Measurements from ENCODE around the gene HYAL2. TPM values are rescaled to one million over a fixed set of nuclear protein-coding genes. Genes with fewer than 3 reads are reported as not detected.

The HYAL2 gene
- total RNA-seq, 1 experiment from 2014 or later = 30.1 TPM

- H3K4me3 Mint-ChIP-seq (ENCODE audit: unreplicated experiment) = peak overlapping the region; percentile 61
Observed at GRCh38 chr3:50269977-50270413, 52.5 kb downstream of the HYAL2 start.

DNA sequence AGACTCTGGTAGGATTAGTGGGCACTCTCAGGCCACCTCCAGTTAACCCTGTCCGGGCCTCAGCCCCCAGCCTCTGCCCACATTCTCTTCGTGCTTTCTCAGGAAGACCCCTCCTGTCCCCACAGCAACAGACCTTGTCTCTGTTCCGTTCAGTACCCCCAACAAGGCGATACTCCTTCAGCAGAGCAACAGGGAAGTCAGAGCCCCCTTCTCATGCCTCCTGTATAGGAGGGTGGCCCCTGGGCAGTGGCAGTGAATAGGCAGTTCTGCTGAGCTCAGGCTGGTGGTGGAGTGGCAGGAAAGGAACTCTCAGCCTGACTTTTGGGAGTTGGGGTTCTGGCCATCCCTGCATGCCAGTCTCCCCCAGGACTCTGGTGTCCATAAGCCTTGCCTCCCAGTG lies 53.1 kb downstream of the HYAL2 start:
- Histone ChIP-seq H3K4me1 (peaks cover 76% of the 10 kb centered on the region), H3K27me3 (replicated peaks; ENCODE audit: control insufficient read depth, insufficient read depth, low read length) (no peaks in the 10 kb centered on the region), H3K4me3 (ENCODE audit: low read depth, low read length) (peak overlapping the region; percentile 33), H3K9me3 (no peaks in the 10 kb centered on the region), H3K36me3 (ENCODE audit: control insufficient read depth, insufficient read depth, low read length) (peaks cover under 1% of the 10 kb centered on the region)
- CTCF ChIA-PET = interaction anchor here (0.6 to 1.8 kb wide), 8 partner anchors 10 to 1562 kb away, joined by 3 to 10 read pairs (median 4); partner anchors contain the start of gene GNAI2
- H3K27me3 Mint-ChIP-seq (ENCODE audit: insufficient read depth, unreplicated experiment) = no peaks in the 10 kb centered on the region
- TSS peak; percentile 3 for BruUV-seq (replicated peaks)
- POLR2A ChIA-PET = interaction anchor here (0.6 to 1.0 kb wide), 3 partner anchors 10 to 68 kb away, joined by 3 to 6 read pairs (median 5); no protein-coding TSS in a partner anchor
- peaks cover 48% of the 10 kb centered on the region for H3K4me1 Mint-ChIP-seq (ENCODE audit: low read depth, unreplicated experiment)
- peak overlapping the region; percentile 61 for H3K4me3 Mint-ChIP-seq (ENCODE audit: unreplicated experiment)
- intact Hi-C loops (cut with micrococcal nuclease; ENCODE audit: unreplicated experiment) = no loop called here
- DNase-seq = no peak
- no peak for TF ChIP-seq CTCF (IDR thresholded peaks at IDR 0.05; ENCODE audit: insufficient read depth in 1 of 2, low read depth in 1 of 2, low read length in 1 of 2, severe bottlenecking in 1 of 2, unreplicated experiment in 1 of 2)
- H3K9me3 Mint-ChIP-seq (ENCODE audit: unreplicated experiment) = no peaks in the 10 kb centered on the region
- H3K27ac Mint-ChIP-seq (ENCODE audit: unreplicated experiment) = peak overlapping the region; percentile 53
- peaks cover 14% of the 10 kb centered on the region for H3K36me3 Mint-ChIP-seq (ENCODE audit: insufficient read depth, unreplicated experiment)

More at GRCh38 chr3:50269977-50270413, 52.5 kb downstream of the HYAL2 start:
- no peak for DNase-seq
- Mint-ChIP-seq H3K9me3 (ENCODE audit: unreplicated experiment) (no peaks in the 10 kb centered on the region), H3K27me3 (ENCODE audit: insufficient read depth, unreplicated experiment) (no peaks in the 10 kb centered on the region), H3K4me1 (ENCODE audit: low read depth, unreplicated experiment) (peaks cover 48% of the 10 kb centered on the region), H3K27ac (ENCODE audit: unreplicated experiment) (peak overlapping the region; percentile 53), H3K36me3 (ENCODE audit: insufficient read depth, unreplicated experiment) (peaks cover 9% of the 10 kb centered on the region)
- ChIA-PET POLR2A (interaction anchor here (0.6 kb wide), 2 partner anchors 10 to 44 kb away, joined by 3 to 5 read pairs; no protein-coding TSS in a partner anchor), CTCF (interaction anchor here (0.6 to 1.8 kb wide), 6 partner anchors 10 to 75 kb away, joined by 3 to 10 read pairs (median 3); partner anchors contain the start of genes HYAL3 and NAA80)
- BruUV-seq (replicated peaks) = no TSS peak
- H3K4me3 ChIP-seq (ENCODE audit: low read depth, low read length) = peak overlapping the region; percentile 33
- peaks cover 2% of the 10 kb centered on the region for H3K36me3 ChIP-seq (ENCODE audit: control insufficient read depth, insufficient read depth, low read length)
- TF ChIP-seq CTCF (IDR thresholded peaks at IDR 0.05; ENCODE audit: insufficient read depth in 1 of 2, low read depth in 1 of 2, low read length in 1 of 2, severe bottlenecking in 1 of 2, unreplicated experiment in 1 of 2) = no peak
- peaks cover 74% of the 10 kb centered on the region for H3K4me1 ChIP-seq
- no peaks in the 10 kb centered on the region for H3K27me3 ChIP-seq (replicated peaks; ENCODE audit: control insufficient read depth, insufficient read depth, low read length)
- H3K9me3 ChIP-seq = no peaks in the 10 kb centered on the region
- intact Hi-C loops (cut with micrococcal nuclease; ENCODE audit: unreplicated experiment) = no loop called here

GRCh38 chr3:50268703-50269451 lies 53.7 kb downstream of the HYAL2 start, which contains the start of gene SEMA3B:
SEMA3B (plus strand) TSS chr3:50269147; CDS start chr3:50269241, 94 bp downstream.
- intact Hi-C loops (cut with micrococcal nuclease; ENCODE audit: unreplicated experiment) = no loop called here
- Mint-ChIP-seq H3K27ac (ENCODE audit: unreplicated experiment) (peak within 1 kb of the TSS; percentile 53), H3K36me3 (ENCODE audit: insufficient read depth, unreplicated experiment) (peaks cover 13% of the 10 kb centered on the region), H3K4me1 (ENCODE audit: low read depth, unreplicated experiment) (peaks cover 48% of the 10 kb centered on the region), H3K4me3 (ENCODE audit: unreplicated experiment) (peak within 1 kb of the TSS; percentile 61), H3K27me3 (ENCODE audit: insufficient read depth, unreplicated experiment) (no peaks in the 10 kb centered on the region), H3K9me3 (ENCODE audit: unreplicated experiment) (no peaks in the 10 kb centered on the region)
- peak within 1 kb of the TSS; percentile 33 for H3K4me3 ChIP-seq (ENCODE audit: low read depth, low read length)
- ChIA-PET CTCF (interaction anchor here (0.7 to 1.8 kb wide), 7 partner anchors 9 to 1563 kb away, joined by 3 to 10 read pairs (median 4); partner anchors contain the start of gene GNAI2), POLR2A (interaction anchor here (0.6 to 1.0 kb wide), 2 partner anchors 54 to 68 kb away, joined by 4 to 6 read pairs; no protein-coding TSS in a partner anchor)
- no peak for TF ChIP-seq CTCF (IDR thresholded peaks at IDR 0.05; ENCODE audit: insufficient read depth in 1 of 2, low read depth in 1 of 2, low read length in 1 of 2, severe bottlenecking in 1 of 2, unreplicated experiment in 1 of 2)
- DNase-seq = peak; percentile 46 to 74
- no peaks in the 10 kb centered on the region; the same call in none of the 2 replicates for H3K36me3 ChIP-seq (ENCODE audit: control insufficient read depth, insufficient read depth, low read length)
- no peaks in the 10 kb centered on the region for H3K27me3 ChIP-seq (replicated peaks; ENCODE audit: control insufficient read depth, insufficient read depth, low read length)
- peaks cover 77% of the 10 kb centered on the region for H3K4me1 ChIP-seq
- no TSS peak for BruUV-seq (replicated peaks)
- no peaks in the 10 kb centered on the region for H3K9me3 ChIP-seq

All from Caco-2 (cell line).